Measurements from ENCODE around the gene LAMA3. TPM values are rescaled to one million over a fixed set of nuclear protein-coding genes. Genes with fewer than 3 reads are reported as not detected.

LAMA3 gene
- total and polyA plus RNA-seq, 2 of the 13 experiments (the other 11 are each of a cell fraction or from before 2014, with no cell fraction given) = 0.45 to 2.2 TPM

DNA sequence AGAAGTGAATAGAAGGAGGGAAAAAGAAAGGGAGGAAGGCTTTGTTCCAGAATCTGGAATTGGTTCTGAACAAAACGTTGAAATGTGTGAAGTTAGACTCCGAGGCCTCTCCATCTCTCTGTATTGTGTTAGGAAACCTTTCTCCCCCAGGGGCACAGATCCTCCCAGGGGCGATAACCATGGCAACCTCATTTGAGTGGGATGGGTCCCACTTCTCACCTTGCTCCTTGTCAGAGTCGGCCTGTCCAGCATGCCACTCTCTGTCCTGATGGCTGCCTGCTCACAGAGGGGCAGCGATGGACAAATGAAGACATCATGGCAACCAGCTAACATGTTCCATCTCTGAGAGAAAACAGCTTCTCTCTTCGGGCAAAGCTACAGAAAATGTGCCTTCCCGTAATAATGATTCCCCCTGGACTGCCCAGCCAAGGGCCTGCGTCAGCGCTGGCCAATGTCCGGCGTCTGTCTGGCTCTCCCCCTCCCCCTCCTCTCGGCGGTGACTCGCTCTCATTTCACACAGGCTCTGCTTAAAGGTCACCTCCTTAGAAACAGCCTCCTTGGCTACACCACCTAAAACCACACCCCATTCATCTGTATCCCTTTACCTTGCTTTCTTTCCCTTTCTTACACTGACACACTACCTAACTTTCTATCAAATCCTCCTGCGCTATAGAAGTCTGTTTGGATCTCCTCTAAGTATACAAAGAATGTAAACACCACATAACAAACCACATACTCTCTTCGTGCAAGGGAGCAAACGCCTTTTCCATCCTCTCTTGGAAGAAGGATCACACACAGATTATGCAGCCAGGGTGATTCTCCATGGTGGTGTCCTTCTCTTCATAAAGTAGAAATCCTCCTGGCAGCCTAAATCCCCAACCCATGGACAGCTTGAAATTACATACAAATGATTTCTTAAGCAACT lies 293.2 kb downstream of the LAMA3 start:
- DNase-seq (ENCODE audit: low spot score) (no peak), FAIRE-seq (no peak), ATAC-seq (peak; percentile 85)
- H3K4me2 ChIP-seq (ENCODE audit: low read depth, low read length) = peak overlapping the region; percentile 88
- peaks cover 20% of the 10 kb centered on the region for H3K4me1 ChIP-seq (ENCODE audit: insufficient read depth, low read length)
- in situ Hi-C loops (cut with HindIII; ENCODE audit: extremely low pct_ligation_motif_present, low pct_unique_long_range_greater_than_20kb) (no loop called here), intact Hi-C loops (cut with micrococcal nuclease; ENCODE audit: unreplicated experiment) (loop anchor here (2.0 kb wide), 1 partner anchor 16 kb away; no protein-coding TSS in a partner anchor)
- H3K4me3 ChIP-seq (replicated peaks in 1 of 3; ENCODE audit: insufficient read depth in 1 of 3, low read depth in 2 of 3, low read length in 3 of 3) = peak overlapping the region; percentile 25 to 65 (median 37); a peak in 4 of 6 replicates
- peaks cover 0 to 7% of the 10 kb centered on the region in 2 experiments; a peak in 2 of 5 replicates for H3K27me3 ChIP-seq (ENCODE audit: control insufficient read depth in 1 of 2, insufficient read depth in 2 of 2, low read length in 2 of 2)
- 4% methylated on average over 11 of the region's 17 CpGs for WGBS (ENCODE audit: low lambda C conversion rate)
- no peaks in the 10 kb centered on the region for H3K36me3 ChIP-seq (replicated peaks in 1 of 2; ENCODE audit: control insufficient read depth in 1 of 2, insufficient read depth in 2 of 2, low read length in 2 of 2)
- H3K79me2 ChIP-seq (ENCODE audit: insufficient read depth, low read length) = no peaks in the 10 kb centered on the region
- H4K20me1 ChIP-seq (ENCODE audit: insufficient read depth, low read length) = no peaks in the 10 kb centered on the region
- CTCF ChIA-PET (ENCODE audit: low intra/inter-chr PET ratio, low total read pairs) = no interaction called here
- peak overlapping the region; percentile 65 for H2AFZ ChIP-seq (ENCODE audit: low read length)
- BruUV-seq (replicated peaks) = no TSS peak
- no peak overlapping the region; the same call in 1 of the 2 replicates for H3K9ac ChIP-seq (ENCODE audit: insufficient read depth, low read depth, low read length)
- H3K9me3 ChIP-seq (ENCODE audit: low read length) = no peaks in the 10 kb centered on the region
- POLR2A ChIA-PET = no interaction called here
- H3K27ac ChIP-seq (ENCODE audit: extremely low read length, insufficient read depth, low read length) = no peak overlapping the region
- TF ChIP-seq, protein P1, sequence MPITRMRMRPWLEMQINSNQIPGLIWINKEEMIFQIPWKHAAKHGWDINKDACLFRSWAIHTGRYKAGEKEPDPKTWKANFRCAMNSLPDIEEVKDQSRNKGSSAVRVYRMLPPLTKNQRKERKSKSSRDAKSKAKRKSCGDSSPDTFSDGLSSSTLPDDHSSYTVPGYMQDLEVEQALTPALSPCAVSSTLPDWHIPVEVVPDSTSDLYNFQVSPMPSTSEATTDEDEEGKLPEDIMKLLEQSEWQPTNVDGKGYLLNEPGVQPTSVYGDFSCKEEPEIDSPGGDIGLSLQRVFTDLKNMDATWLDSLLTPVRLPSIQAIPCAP (CRISPR knock-in tag; IDR thresholded peaks at IDR 0.05; ENCODE audit: low read depth) = no peak
- TF ChIP-seq HNF4A (CRISPR knock-in tag; IDR thresholded peaks at IDR 0.05) = no peak
- TF ChIP-seq NR2F1 (CRISPR knock-in tag; IDR thresholded peaks at IDR 0.05) = no peak
- TF ChIP-seq, protein P2, sequence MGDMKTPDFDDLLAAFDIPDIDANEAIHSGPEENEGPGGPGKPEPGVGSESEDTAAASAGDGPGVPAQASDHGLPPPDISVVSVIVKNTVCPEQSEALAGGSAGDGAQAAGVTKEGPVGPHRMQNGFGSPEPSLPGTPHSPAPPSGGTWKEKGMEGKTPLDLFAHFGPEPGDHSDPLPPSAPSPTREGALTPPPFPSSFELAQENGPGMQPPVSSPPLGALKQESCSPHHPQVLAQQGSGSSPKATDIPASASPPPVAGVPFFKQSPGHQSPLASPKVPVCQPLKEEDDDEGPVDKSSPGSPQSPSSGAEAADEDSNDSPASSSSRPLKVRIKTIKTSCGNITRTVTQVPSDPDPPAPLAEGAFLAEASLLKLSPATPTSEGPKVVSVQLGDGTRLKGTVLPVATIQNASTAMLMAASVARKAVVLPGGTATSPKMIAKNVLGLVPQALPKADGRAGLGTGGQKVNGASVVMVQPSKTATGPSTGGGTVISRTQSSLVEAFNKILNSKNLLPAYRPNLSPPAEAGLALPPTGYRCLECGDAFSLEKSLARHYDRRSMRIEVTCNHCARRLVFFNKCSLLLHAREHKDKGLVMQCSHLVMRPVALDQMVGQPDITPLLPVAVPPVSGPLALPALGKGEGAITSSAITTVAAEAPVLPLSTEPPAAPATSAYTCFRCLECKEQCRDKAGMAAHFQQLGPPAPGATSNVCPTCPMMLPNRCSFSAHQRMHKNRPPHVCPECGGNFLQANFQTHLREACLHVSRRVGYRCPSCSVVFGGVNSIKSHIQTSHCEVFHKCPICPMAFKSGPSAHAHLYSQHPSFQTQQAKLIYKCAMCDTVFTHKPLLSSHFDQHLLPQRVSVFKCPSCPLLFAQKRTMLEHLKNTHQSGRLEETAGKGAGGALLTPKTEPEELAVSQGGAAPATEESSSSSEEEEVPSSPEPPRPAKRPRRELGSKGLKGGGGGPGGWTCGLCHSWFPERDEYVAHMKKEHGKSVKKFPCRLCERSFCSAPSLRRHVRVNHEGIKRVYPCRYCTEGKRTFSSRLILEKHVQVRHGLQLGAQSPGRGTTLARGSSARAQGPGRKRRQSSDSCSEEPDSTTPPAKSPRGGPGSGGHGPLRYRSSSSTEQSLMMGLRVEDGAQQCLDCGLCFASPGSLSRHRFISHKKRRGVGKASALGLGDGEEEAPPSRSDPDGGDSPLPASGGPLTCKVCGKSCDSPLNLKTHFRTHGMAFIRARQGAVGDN (CRISPR knock-in tag; IDR thresholded peaks at IDR 0.05) = peak; percentile 41; the same call in 1 of the 2 replicates
- TF ChIP-seq, protein P3, sequence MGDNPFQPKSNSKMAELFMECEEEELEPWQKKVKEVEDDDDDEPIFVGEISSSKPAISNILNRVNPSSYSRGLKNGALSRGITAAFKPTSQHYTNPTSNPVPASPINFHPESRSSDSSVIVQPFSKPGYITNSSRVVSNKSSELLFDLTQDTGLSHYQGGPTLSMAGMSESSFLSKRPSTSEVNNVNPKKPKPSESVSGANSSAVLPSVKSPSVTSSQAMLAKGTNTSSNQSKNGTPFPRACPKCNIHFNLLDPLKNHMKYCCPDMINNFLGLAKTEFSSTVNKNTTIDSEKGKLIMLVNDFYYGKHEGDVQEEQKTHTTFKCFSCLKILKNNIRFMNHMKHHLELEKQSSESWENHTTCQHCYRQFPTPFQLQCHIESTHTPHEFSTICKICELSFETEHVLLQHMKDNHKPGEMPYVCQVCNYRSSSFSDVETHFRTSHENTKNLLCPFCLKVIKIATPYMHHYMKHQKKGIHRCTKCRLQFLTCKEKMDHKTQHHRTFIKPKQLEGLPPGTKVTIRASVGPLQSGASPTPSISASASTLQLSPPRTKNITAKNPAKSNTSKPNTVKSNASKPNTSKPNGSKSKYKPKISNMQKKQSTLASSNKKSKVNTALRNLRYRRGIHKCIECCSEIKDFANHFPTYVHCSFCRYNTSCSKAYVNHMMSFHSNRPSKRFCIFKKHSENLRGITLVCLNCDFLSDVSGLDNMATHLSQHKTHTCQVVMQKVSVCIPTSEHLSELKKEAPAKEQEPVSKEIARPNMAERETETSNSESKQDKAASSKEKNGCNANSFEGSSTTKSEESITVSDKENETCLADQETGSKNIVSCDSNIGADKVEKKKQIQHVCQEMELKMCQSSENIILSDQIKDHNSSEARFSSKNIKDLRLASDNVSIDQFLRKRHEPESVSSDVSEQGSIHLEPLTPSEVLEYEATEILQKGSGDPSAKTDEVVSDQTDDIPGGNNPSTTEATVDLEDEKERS (CRISPR knock-in tag; IDR thresholded peaks at IDR 0.05) = no peak
- no peak for TF ChIP-seq CBX2 (IDR thresholded peaks at IDR 0.05; ENCODE audit: low read depth, low read length)
- no peak for TF ChIP-seq CBX2 (CRISPR knock-in tag; IDR thresholded peaks at IDR 0.05; ENCODE audit: low read depth)
- TF ChIP-seq, protein P4, sequence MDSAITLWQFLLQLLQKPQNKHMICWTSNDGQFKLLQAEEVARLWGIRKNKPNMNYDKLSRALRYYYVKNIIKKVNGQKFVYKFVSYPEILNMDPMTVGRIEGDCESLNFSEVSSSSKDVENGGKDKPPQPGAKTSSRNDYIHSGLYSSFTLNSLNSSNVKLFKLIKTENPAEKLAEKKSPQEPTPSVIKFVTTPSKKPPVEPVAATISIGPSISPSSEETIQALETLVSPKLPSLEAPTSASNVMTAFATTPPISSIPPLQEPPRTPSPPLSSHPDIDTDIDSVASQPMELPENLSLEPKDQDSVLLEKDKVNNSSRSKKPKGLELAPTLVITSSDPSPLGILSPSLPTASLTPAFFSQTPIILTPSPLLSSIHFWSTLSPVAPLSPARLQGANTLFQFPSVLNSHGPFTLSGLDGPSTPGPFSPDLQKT (CRISPR knock-in tag; IDR thresholded peaks at IDR 0.05; ENCODE audit: borderline replicate concordance) = no peak
- TF ChIP-seq CHCHD3 (CRISPR knock-in tag; IDR thresholded peaks at IDR 0.05) = no peak
